H1 (cell line): Measurements from ENCODE around the gene ATP6V1C2. TPM values are rescaled to one million over a fixed set of nuclear protein-coding genes. Genes with fewer than 3 reads are reported as not detected.

Experiments
- CTCF ChIA-PET: fragments of 300-600 bp; sonication (Branson Sonifier 250); formaldehyde crosslinking; loops from one replicate; lab custom pipeline; 2021; ENCODE audit not compliant: partially characterized antibody; lab: Charles Lee
- POLR2A ChIA-PET: fragments of 300-600 bp; sonication (Branson Sonifier 250); formaldehyde crosslinking; loops from one replicate; lab custom pipeline; 2021; ENCODE audit warnings: inconsistent platforms; ENCODE audit not compliant: partially characterized antibody; lab: Charles Lee
- DNase-seq, 2 experiments: peaks; one replicate each; pipeline versions ENCODE4 v3.0.0 to v3.0.0-alpha.2; 2010 to 2022; ENCODE audit warnings: low spot score in 2 of 2, low read depth in 1 of 2, mixed read lengths in 1 of 2
- FAIRE-seq: peaks from 2 replicates; lab custom pipeline; 2011; peaks lifted over from hg19 to GRCh38; lab: Jason Lieb, UNC
- H2AFZ ChIP-seq: 2 replicates; pipeline ENCODE4 v1.8.1; 2012; ENCODE audit warnings: low read length, inconsistent platforms
- H2AK5ac ChIP-seq: 2 replicates; pipeline ENCODE4 v1.6.1; 2013; ENCODE audit warnings: low read depth, low read length
- H2BK120ac ChIP-seq: replicated peaks from 2 replicates; pipeline ENCODE3; 2013; ENCODE audit warnings: low read depth, low read length, inconsistent platforms
- H2BK12ac ChIP-seq: 2 replicates; pipeline ENCODE4 v1.6.1; 2013; ENCODE audit warnings: low read depth, low read length
- H2BK15ac ChIP-seq: 2 replicates; pipeline ENCODE4 v1.6.1; 2013; ENCODE audit warnings: low read length
- H2BK20ac ChIP-seq: 2 replicates; pipeline ENCODE4 v1.6.1; 2013; ENCODE audit warnings: low read length
- H2BK5ac ChIP-seq: 2 replicates; pipeline ENCODE4 v1.6.1; 2013; ENCODE audit warnings: low read depth, low read length
- H3K14ac ChIP-seq: 2 replicates; pipeline ENCODE4 v1.6.1; 2013; ENCODE audit warnings: inconsistent platforms; ENCODE audit not compliant: insufficient read length
- H3K18ac ChIP-seq: 2 replicates; pipeline ENCODE4 v1.6.1; 2013; ENCODE audit warnings: low read length; ENCODE audit errors: extremely low read depth
- H3K23ac ChIP-seq: 2 replicates; pipeline ENCODE4 v1.6.1; 2013; ENCODE audit warnings: inconsistent platforms; ENCODE audit not compliant: insufficient read length
- H3K23me2 ChIP-seq: 2 replicates; pipeline ENCODE4 v1.6.1; 2013; ENCODE audit warnings: low read depth, low read length
- H3K27ac ChIP-seq: 2 replicates; pipeline ENCODE4 v1.6.1; 2011; ENCODE audit warnings: low read depth, low read length, inconsistent platforms
- H3K27me3 ChIP-seq, 4 experiments: replicated peaks in 1 of 4; 1 replicate in 1 of 4; 2 replicates in 3 of 4; pipeline versions ENCODE4 v1.6.1 to v1.8.1; 2011 to 2013; ENCODE audit warnings: low read length in 3 of 4, mild to moderate bottlenecking in 3 of 4, inconsistent platforms in 2 of 4, mixed read lengths in 2 of 4, moderate library complexity in 1 of 4; ENCODE audit not compliant: control insufficient read depth in 3 of 4, insufficient read depth in 3 of 4; ENCODE audit errors: extremely low read depth in 1 of 4
- H3K36me3 ChIP-seq, 4 experiments: 2 replicates each; pipeline versions ENCODE4 v1.6.1 to v1.8.1; 2011 to 2013; ENCODE audit warnings: mild to moderate bottlenecking in 4 of 4, low read length in 3 of 4, moderate library complexity in 2 of 4, control low read depth in 1 of 4, inconsistent platforms in 1 of 4; ENCODE audit not compliant: insufficient read depth in 4 of 4, control insufficient read depth in 2 of 4
- H3K4ac ChIP-seq: replicated peaks from 2 replicates; pipeline ENCODE3; 2013; ENCODE audit warnings: low read length, low read depth, mixed read lengths, inconsistent platforms; ENCODE audit not compliant: insufficient read length
- H3K4me1 ChIP-seq, 4 experiments: replicated peaks in 1 of 4; 1 replicate in 1 of 4; 2 replicates in 3 of 4; pipeline versions ENCODE4 v1.6.1 to v1.8.1; 2011 to 2013; ENCODE audit warnings: low read length in 3 of 4, inconsistent platforms in 2 of 4, mixed read lengths in 1 of 4; ENCODE audit not compliant: insufficient read depth in 4 of 4, control insufficient read depth in 3 of 4
- H3K4me2 ChIP-seq, 2 experiments: 2 replicates each; pipeline versions ENCODE4 v1.6.1 to v1.8.1; 2011 to 2013; ENCODE audit warnings: low read depth in 2 of 2, low read length in 2 of 2, control low read depth in 1 of 2, inconsistent platforms in 1 of 2, mild to moderate bottlenecking in 1 of 2; ENCODE audit not compliant: insufficient read depth in 1 of 2
- H3K4me3 ChIP-seq, 4 experiments: fragments of 200-600, 300-600 bp in 1 of 4; sonication (generic), shearing (Covaris generic), sonication (Bioruptor Twin) in 1 of 4; 2 replicates each; pipeline versions ENCODE4 v1.5.1 to v1.8.1; 2011 to 2016; ENCODE audit warnings: low read length in 4 of 4, low read depth in 3 of 4, control low read depth in 2 of 4, inconsistent platforms in 2 of 4, mild to moderate bottlenecking in 2 of 4, mixed read lengths in 1 of 4, moderate library complexity in 1 of 4; ENCODE audit not compliant: insufficient read depth in 2 of 4; ENCODE audit errors: extremely low read depth in 1 of 4
- H3K56ac ChIP-seq: replicated peaks from 2 replicates; pipeline ENCODE3; 2013; ENCODE audit warnings: low read depth, mild to moderate bottlenecking, mixed read lengths, low read length, inconsistent platforms; ENCODE audit not compliant: insufficient read length
- H3K79me1 ChIP-seq: 2 replicates; pipeline ENCODE4 v1.6.1; 2013; ENCODE audit warnings: low read depth, low read length, control low read depth
- H3K79me2 ChIP-seq, 2 experiments: 2 replicates each; pipeline versions ENCODE4 v1.6.1 to v1.8.1; 2012 to 2013; ENCODE audit warnings: low read length in 2 of 2, mild to moderate bottlenecking in 2 of 2, inconsistent platforms in 1 of 2; ENCODE audit not compliant: insufficient read depth in 2 of 2, control insufficient read depth in 1 of 2
- H3K9ac ChIP-seq, 4 experiments: replicated peaks in 1 of 4; 1 replicate in 1 of 4; 2 replicates in 3 of 4; pipeline versions ENCODE4 v1.6.1 to v1.8.1; 2011 to 2013; ENCODE audit warnings: low read depth in 3 of 4, low read length in 3 of 4, control low read depth in 2 of 4, mild to moderate bottlenecking in 2 of 4, moderate library complexity in 2 of 4, inconsistent platforms in 1 of 4; ENCODE audit errors: extremely low read depth in 1 of 4
- H3K9me3 ChIP-seq, 2 experiments: 2 replicates each; pipeline versions ENCODE4 v1.6.1 to v1.8.1; 2012 to 2013; ENCODE audit warnings: mild to moderate bottlenecking in 2 of 2, moderate library complexity in 2 of 2, control low read depth in 1 of 2, inconsistent platforms in 1 of 2, low read depth in 1 of 2, low read length in 1 of 2, mixed read lengths in 1 of 2; ENCODE audit not compliant: insufficient read depth in 2 of 2
- H4K20me1 ChIP-seq, 2 experiments: replicated peaks in 1 of 2; 2 replicates each; pipeline versions ENCODE3 to v1.8.1; 2011 to 2013; ENCODE audit warnings: inconsistent platforms in 2 of 2, low read length in 2 of 2, mild to moderate bottlenecking in 1 of 2; ENCODE audit not compliant: insufficient read depth in 2 of 2, control insufficient read depth in 1 of 2
- H4K5ac ChIP-seq: 2 replicates; pipeline ENCODE4 v1.6.1; 2013; ENCODE audit warnings: low read length, low read depth, mixed read lengths, inconsistent platforms; ENCODE audit not compliant: insufficient read length
- H4K8ac ChIP-seq: 2 replicates; pipeline ENCODE4 v1.8.0; 2013; ENCODE audit warnings: mild to moderate bottlenecking, moderate library complexity, low read length, inconsistent platforms; ENCODE audit not compliant: insufficient read depth; ENCODE audit errors: extremely low read depth
- H4K91ac ChIP-seq: replicated peaks from 2 replicates; pipeline ENCODE3; 2013; ENCODE audit warnings: low read length, mixed read lengths, inconsistent platforms; ENCODE audit not compliant: insufficient read length
- ASH2L ChIP-seq: fragments of 200-600, 300-600 bp; sonication (generic); IDR thresholded peaks from one replicate; pipeline ENCODE4 v1.7.1; 2017; ENCODE audit warnings: low read length
- CHD1 ChIP-seq: IDR thresholded peaks from 2 replicates; pipeline ENCODE4 v1.6.1; 2012; ENCODE audit warnings: low read depth, low read length, improper control_type of control experiment
- CHD2 ChIP-seq: IDR thresholded peaks from 2 replicates; pipeline ENCODE4 v1.6.1; 2012; ENCODE audit warnings: low read length, improper control_type of control experiment
- HDAC2 ChIP-seq, 2 experiments: fragments of 300-600 bp in 1 of 2; sonication (generic) in 1 of 2; IDR thresholded peaks; 2 replicates each; pipeline ENCODE4 v1.6.1; 2011 to 2012; ENCODE audit warnings: low read depth in 2 of 2, low read length in 2 of 2, mild to moderate bottlenecking in 2 of 2, moderate library complexity in 2 of 2, borderline replicate concordance in 1 of 2, inconsistent platforms in 1 of 2
- NRF1 ChIP-seq: IDR thresholded peaks from 2 replicates; pipeline ENCODE4 v1.6.1; 2011; ENCODE audit warnings: mild to moderate bottlenecking, low read depth, low read length, improper control_type of control experiment
- RFX5 ChIP-seq: IDR thresholded peaks from 2 replicates; pipeline ENCODE4 v1.6.1; 2011; ENCODE audit warnings: low read depth, low read length, improper control_type of control experiment, borderline replicate concordance
- TAF1 ChIP-seq: IDR thresholded peaks from 2 replicates; pipeline ENCODE4 v1.6.1; 2011; ENCODE audit warnings: mild to moderate bottlenecking, low read depth, low read length
- WGBS, 2 experiments: shearing (Covaris generic) in 1 of 2; methylation state at CpG; one replicate each; pipeline versions ENCODE4 v1.1.6 to v1.1.7; 2013 to 2015; ENCODE audit warnings: low lambda C conversion rate in 2 of 2, mixed read lengths in 2 of 2, inconsistent platforms in 1 of 2, low coverage in 1 of 2, missing lambda C conversion rate in 1 of 2; ENCODE audit not compliant: insufficient replicate concordance in 2 of 2, insufficient coverage in 1 of 2, insufficient read length in 1 of 2; ENCODE audit errors: extremely low coverage in 1 of 2, missing lambda C conversion rate in 1 of 2; 5-methylcytosine and 5-hydroxymethylcytosine counted together
- polyA plus RNA-seq, 7 experiments: library from polyadenylated mRNA; depleted of rRNA in 3 of 7; stranded (reverse) in 5 of 7; unstranded in 2 of 7; fragments of >200 nt in 5 of 7; fragments of 200-250 nt in 2 of 7; gene quantifications; 1 replicate in 5 of 7; 2 replicates in 1 of 7; 4 replicates in 1 of 7; pipeline versions ENCODE4 v1.2.1 to v1.2.3, GENCODE V29; 2011 to 2013; ENCODE audit warnings: missing spikeins in 2 of 7, mixed read lengths in 2 of 7
- total RNA-seq: library from RNA; stranded (reverse); fragmentation: NEBNext Ultra II Directional; extraction: Animal tissue kit (Norgen Biotek cat#: 25700); gene quantifications from 2 replicates; pipeline ENCODE4 v1.2.1, GENCODE V29; 2021

ATP6V1C2 gene
- total and polyA plus RNA-seq, 2 of the 8 experiments (the other 6 are each of a cell fraction or from before 2014, with no cell fraction given), result 0.29 to 0.74 TPM

- Histone ChIP-seq H3K14ac (no peak overlapping the region), H3K56ac (no peak overlapping the region), H4K20me1 (no peaks in the 10 kb centered on the region), H2BK12ac (no peak overlapping the region), H4K91ac (no peak overlapping the region), H3K79me1 (no peaks in the 10 kb centered on the region), H3K27ac (no peak overlapping the region), H3K36me3 (no peaks in the 10 kb centered on the region), H3K4me1 (no peaks in the 10 kb centered on the region), H2BK120ac (no peak overlapping the region), H3K4ac (no peak overlapping the region), H2BK20ac (no peak overlapping the region), H3K4me2 (no peak overlapping the region), H3K79me2 (no peaks in the 10 kb centered on the region), H3K27me3 (no peaks in the 10 kb centered on the region; a peak in 1 of 7 replicates), H3K18ac (no peak overlapping the region), H4K8ac (no peak overlapping the region), H2BK5ac (no peak overlapping the region), H3K9ac (no peak overlapping the region), H2AFZ (no peak overlapping the region), H2BK15ac (no peak overlapping the region), H4K5ac (no peak overlapping the region), H3K23ac (no peak overlapping the region), H3K23me2 (no peaks in the 10 kb centered on the region), H3K9me3 (no peaks in the 10 kb centered on the region), H2AK5ac (no peak overlapping the region), H3K4me3 (no peak overlapping the region)
- no peak for DNase-seq
- ChIA-PET CTCF (interaction anchor here (0.6 to 1.3 kb wide), 3 partner anchors 12 to 726 kb away, joined by 3 read pairs; partner anchors contain the start of gene ATP6V1C2), POLR2A (interaction anchor here (1.2 kb wide), 1 partner anchor 12 kb away, joined by 3 read pairs; the partner anchor contains the start of gene ATP6V1C2)
- FAIRE-seq, result no peak
- WGBS, 2 experiments, result 90% methylated on average over 6 of the region's 6 CpGs; no CpG with 5 or more reads in 1 of the 2 experiments
- TF ChIP-seq CHD2 (no peak), HDAC2 (IDR thresholded peaks at IDR 0.05; ENCODE audit: borderline replicate concordance in 1 of 2, low read depth in 2 of 2, low read length in 2 of 2) (no peak), RFX5 (no peak), CHD1 (no peak), TAF1 (no peak), NRF1 (no peak), ASH2L (no peak)
These were observed 12.1 kb downstream of the ATP6V1C2 start for GRCh38 chr2:10733566-10733925.
